ENCODE measurements around the gene LDHAL6B.
"Not testable (repeated sequence)": the region's sequence is repeated elsewhere in the genome, so short reads cannot be mapped to it uniquely, and the experiment has no call there.

The LDHAL6B gene
- total RNA-seq, result 0 reads per million in 4 experiments

GRCh38 chr15:59206623-59207183 is at the start of gene LDHAL6B:
LDHAL6B (plus strand) TSS chr15:59206843; CDS start chr15:59206941, 98 bp downstream.
- DNase-seq, result no peak

- no peak for DNase-seq
Measured at GRCh38 chr15:59157396-59157795, 49.2 kb upstream of the LDHAL6B start.

- DNase-seq, result no peak
Measured at GRCh38 chr15:59157840-59158700, 48.6 kb upstream of the LDHAL6B start.

- DNase-seq, result no peak
Measured at GRCh38 chr15:59158701-59159034, 48.0 kb upstream of the LDHAL6B start.

GRCh38 chr15:59159210-59159609 is 47.4 kb upstream of the LDHAL6B start:
- DNase-seq, result no peak

GRCh38 chr15:59160880-59161593 is 45.6 kb upstream of the LDHAL6B start:
- DNase-seq, result no peak

GRCh38 chr15:59162080-59162479 is 44.6 kb upstream of the LDHAL6B start:
- not testable (repeated sequence) for DNase-seq

- DNase-seq, result no peak
Measured at GRCh38 chr15:59165726-59166125, 40.9 kb upstream of the LDHAL6B start.

GRCh38 chr15:59166166-59166565 is 40.5 kb upstream of the LDHAL6B start:
- no peak for DNase-seq

GRCh38 chr15:59166601-59167265 is 39.9 kb upstream of the LDHAL6B start:
- no peak for DNase-seq

- DNase-seq, result no peak
Measured at GRCh38 chr15:59168536-59168935, 38.1 kb upstream of the LDHAL6B start.

GRCh38 chr15:59169251-59169708 is 37.4 kb upstream of the LDHAL6B start:
- DNase-seq, result no peak

- no peak for DNase-seq
Measured at GRCh38 chr15:59170295-59171066, 36.2 kb upstream of the LDHAL6B start.

- DNase-seq, result no peak
Measured at GRCh38 chr15:59171067-59171397, 35.6 kb upstream of the LDHAL6B start.

GRCh38 chr15:59172289-59172901 is 34.2 kb upstream of the LDHAL6B start:
- no peak for DNase-seq

- DNase-seq, result no peak
Measured at GRCh38 chr15:59173194-59173593, 33.4 kb upstream of the LDHAL6B start.

- DNase-seq, result no peak
Measured at GRCh38 chr15:59174151-59174834, 32.4 kb upstream of the LDHAL6B start.

- no peak for DNase-seq
Measured at GRCh38 chr15:59174835-59175831, 31.5 kb upstream of the LDHAL6B start.

- no peak for DNase-seq
Measured at GRCh38 chr15:59176653-59177316, 29.9 kb upstream of the LDHAL6B start.

GRCh38 chr15:59177317-59177660 is 29.4 kb upstream of the LDHAL6B start:
- DNase-seq, result no peak

Data from effector CD8-positive, alpha-beta T cell (primary cell).